Measurements from ENCODE around the gene RNPEPL1. TPM values are rescaled to one million over a fixed set of nuclear protein-coding genes. Genes with fewer than 3 reads are reported as not detected.

The RNPEPL1 gene
- total RNA-seq, 3 donors from 2014 or later (not counting 1 experiment from before 2014, with no cell fraction given) = 145 to 167 (median 164) TPM

GRCh38 chr2:240569998-240570530 lies 1.8 kb downstream of the RNPEPL1 start:
- Mint-ChIP-seq H3K27me3 (ENCODE audit: low read depth in 2 of 2) (no peaks in the 10 kb centered on the region), H3K36me3 (no peaks in the 10 kb centered on the region), H3K9me3 (no peaks in the 10 kb centered on the region), H3K4me1 (peaks cover 52 to 66% of the 10 kb centered on the region in 2 donors), H3K4me3 (peak overlapping the region; percentile 89), H3K27ac (peak overlapping the region; percentile 77 to 84)
- Histone ChIP-seq H3K9me3 (ENCODE audit: control insufficient read depth, insufficient read depth, low read length) (no peaks in the 10 kb centered on the region), H3K27ac (ENCODE audit: low read length) (peak overlapping the region; percentile 34), H3K36me3 (ENCODE audit: control insufficient read depth, insufficient read depth, low read length) (peaks cover 30% of the 10 kb centered on the region), H3K27me3 (ENCODE audit: control insufficient read depth, insufficient read depth, low read length) (no peaks in the 10 kb centered on the region), H3K4me3 (ENCODE audit: low read length) (peak overlapping the region; percentile 58), H3K4me1 (ENCODE audit: control insufficient read depth, insufficient read depth, low read length) (peaks cover 69% of the 10 kb centered on the region)
- no peak for TF ChIP-seq CTCF (IDR thresholded peaks at IDR 0.05)
- WGBS (ENCODE audit: insufficient coverage) = 77% methylated on average over 15 of the region's 15 CpGs
- intact Hi-C loops (cut with micrococcal nuclease) = loop anchor here (1.0 to 10.0 kb wide), 4 partner anchors 10 to 872 kb away; partner anchors contain the start of genes DUSP28, HDLBP and SEPTIN2
- DNase-seq = peak in 1 of 2 donors; percentile 14
- ATAC-seq = no peak

GRCh38 chr2:240570531-240571313 lies 2.4 kb downstream of the RNPEPL1 start:
- Mint-ChIP-seq H3K36me3 (no peaks in the 10 kb centered on the region), H3K9me3 (no peaks in the 10 kb centered on the region)
- peak in 1 of 2 donors; percentile 14 for DNase-seq

GRCh38 chr2:240571314-240571973 lies 3.2 kb downstream of the RNPEPL1 start:
- 95% methylated on average over 18 of the region's 18 CpGs for WGBS (ENCODE audit: insufficient coverage)
- H3K27ac Mint-ChIP-seq = peak overlapping the region; percentile 34 to 54
- H3K9me3 ChIP-seq (ENCODE audit: control insufficient read depth, insufficient read depth, low read length) = no peaks in the 10 kb centered on the region
- H3K4me3 ChIP-seq (ENCODE audit: low read length) = no peak overlapping the region
- no peak for TF ChIP-seq CTCF (IDR thresholded peaks at IDR 0.05)
- H3K27ac ChIP-seq (ENCODE audit: low read length) = no peak overlapping the region
- intact Hi-C loops (cut with micrococcal nuclease) = no loop called here
- no peak for ATAC-seq
- H3K4me1 ChIP-seq (ENCODE audit: control insufficient read depth, insufficient read depth, low read length) = peaks cover 56% of the 10 kb centered on the region
- no peaks in the 10 kb centered on the region for H3K27me3 ChIP-seq (ENCODE audit: control insufficient read depth, insufficient read depth, low read length)
- no peaks in the 10 kb centered on the region for H3K36me3 Mint-ChIP-seq
- peak overlapping the region; percentile 67 for H3K4me3 Mint-ChIP-seq
- peaks cover 40 to 57% of the 10 kb centered on the region in 2 donors for H3K4me1 Mint-ChIP-seq
- H3K36me3 ChIP-seq (ENCODE audit: control insufficient read depth, insufficient read depth, low read length) = peaks cover 44% of the 10 kb centered on the region
- H3K9me3 Mint-ChIP-seq = no peaks in the 10 kb centered on the region
- no peak for DNase-seq
- H3K27me3 Mint-ChIP-seq (ENCODE audit: low read depth in 2 of 2) = no peaks in the 10 kb centered on the region

More at GRCh38 chr2:240570531-240571313, 2.4 kb downstream of the RNPEPL1 start:
- Histone ChIP-seq H3K27ac (ENCODE audit: low read length) (no peak overlapping the region), H3K36me3 (ENCODE audit: control insufficient read depth, insufficient read depth, low read length) (peaks cover 36% of the 10 kb centered on the region), H3K4me3 (ENCODE audit: low read length) (no peak overlapping the region), H3K4me1 (ENCODE audit: control insufficient read depth, insufficient read depth, low read length) (peaks cover 62% of the 10 kb centered on the region), H3K27me3 (ENCODE audit: control insufficient read depth, insufficient read depth, low read length) (no peaks in the 10 kb centered on the region), H3K9me3 (ENCODE audit: control insufficient read depth, insufficient read depth, low read length) (no peaks in the 10 kb centered on the region)
- Mint-ChIP-seq H3K4me1 (peaks cover 46 to 62% of the 10 kb centered on the region in 2 donors), H3K27me3 (ENCODE audit: low read depth in 2 of 2) (no peaks in the 10 kb centered on the region), H3K27ac (peak overlapping the region; percentile 34 to 54), H3K4me3 (peak overlapping the region; percentile 89)
- WGBS (ENCODE audit: insufficient coverage) = 94% methylated on average over 10 of the region's 11 CpGs
- TF ChIP-seq CTCF (IDR thresholded peaks at IDR 0.05) = no peak
- no peak for ATAC-seq
- intact Hi-C loops (cut with micrococcal nuclease) = no loop called here
